Measurements from ENCODE around the gene LEKR1.

LEKR1 gene

DNA sequence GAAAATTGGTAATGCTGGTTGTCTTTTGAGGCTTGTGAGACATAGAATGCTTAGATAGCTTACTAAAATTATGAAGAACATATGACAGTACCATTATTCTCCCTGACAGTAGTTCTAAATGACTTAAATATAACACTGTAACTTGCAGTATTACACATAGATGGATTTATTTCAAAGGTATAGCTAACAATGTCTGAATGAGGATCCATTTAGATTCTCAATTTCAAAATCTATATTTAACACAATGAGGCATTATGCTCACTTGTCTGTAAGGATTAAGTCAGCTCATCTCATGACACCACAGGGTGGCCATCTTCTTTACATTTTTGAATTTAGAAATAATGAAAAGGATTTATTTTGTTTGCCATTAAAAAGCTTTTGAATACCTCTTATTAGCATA is 225.4 kb downstream of the LEKR1 start:
- Histone ChIP-seq H3K4me3 (ENCODE audit: low read depth, low read length) (no peak overlapping the region), H3K36me3 (no peaks in the 10 kb centered on the region), H3K27ac (no peak overlapping the region), H3K9me3 (ENCODE audit: severe bottlenecking) (no peaks in the 10 kb centered on the region), H3K27me3 (ENCODE audit: insufficient read depth, low read depth, severe bottlenecking) (no peaks in the 10 kb centered on the region)
- TF ChIP-seq, protein P1, sequence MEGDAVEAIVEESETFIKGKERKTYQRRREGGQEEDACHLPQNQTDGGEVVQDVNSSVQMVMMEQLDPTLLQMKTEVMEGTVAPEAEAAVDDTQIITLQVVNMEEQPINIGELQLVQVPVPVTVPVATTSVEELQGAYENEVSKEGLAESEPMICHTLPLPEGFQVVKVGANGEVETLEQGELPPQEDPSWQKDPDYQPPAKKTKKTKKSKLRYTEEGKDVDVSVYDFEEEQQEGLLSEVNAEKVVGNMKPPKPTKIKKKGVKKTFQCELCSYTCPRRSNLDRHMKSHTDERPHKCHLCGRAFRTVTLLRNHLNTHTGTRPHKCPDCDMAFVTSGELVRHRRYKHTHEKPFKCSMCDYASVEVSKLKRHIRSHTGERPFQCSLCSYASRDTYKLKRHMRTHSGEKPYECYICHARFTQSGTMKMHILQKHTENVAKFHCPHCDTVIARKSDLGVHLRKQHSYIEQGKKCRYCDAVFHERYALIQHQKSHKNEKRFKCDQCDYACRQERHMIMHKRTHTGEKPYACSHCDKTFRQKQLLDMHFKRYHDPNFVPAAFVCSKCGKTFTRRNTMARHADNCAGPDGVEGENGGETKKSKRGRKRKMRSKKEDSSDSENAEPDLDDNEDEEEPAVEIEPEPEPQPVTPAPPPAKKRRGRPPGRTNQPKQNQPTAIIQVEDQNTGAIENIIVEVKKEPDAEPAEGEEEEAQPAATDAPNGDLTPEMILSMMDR (IDR thresholded peaks at IDR 0.05; ENCODE audit: low read depth, low read length) = no peak
- no peak for DNase-seq

DNA sequence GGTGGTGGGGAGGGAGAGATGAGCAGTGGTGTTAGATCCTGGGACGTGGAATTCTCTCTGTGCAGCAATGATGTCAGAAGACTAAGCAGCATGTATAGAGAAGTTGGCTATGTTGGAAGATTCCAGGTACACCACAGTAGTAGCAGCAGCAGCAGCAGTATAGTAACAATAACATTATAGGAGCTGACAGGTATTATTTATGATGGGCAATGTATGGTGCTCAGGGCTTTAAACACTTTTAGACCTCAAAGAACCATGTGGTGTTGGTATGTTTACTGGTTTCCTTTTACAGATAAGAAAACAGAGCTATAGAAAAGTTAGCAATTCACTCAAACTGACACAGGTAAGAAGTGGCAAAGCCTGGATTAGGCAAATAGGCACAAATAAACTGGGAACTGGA is 229.9 kb downstream of the LEKR1 start:
- no peak overlapping the region for H3K27ac ChIP-seq
- no peaks in the 10 kb centered on the region for H3K27me3 ChIP-seq (ENCODE audit: insufficient read depth, low read depth, severe bottlenecking)
- H3K36me3 ChIP-seq = no peaks in the 10 kb centered on the region
- H3K9me3 ChIP-seq (ENCODE audit: severe bottlenecking) = no peaks in the 10 kb centered on the region
- H3K4me3 ChIP-seq (ENCODE audit: low read depth, low read length) = no peak overlapping the region
- DNase-seq = no peak
- TF ChIP-seq, protein P1 (IDR thresholded peaks at IDR 0.05; ENCODE audit: low read depth, low read length) = no peak

DNA sequence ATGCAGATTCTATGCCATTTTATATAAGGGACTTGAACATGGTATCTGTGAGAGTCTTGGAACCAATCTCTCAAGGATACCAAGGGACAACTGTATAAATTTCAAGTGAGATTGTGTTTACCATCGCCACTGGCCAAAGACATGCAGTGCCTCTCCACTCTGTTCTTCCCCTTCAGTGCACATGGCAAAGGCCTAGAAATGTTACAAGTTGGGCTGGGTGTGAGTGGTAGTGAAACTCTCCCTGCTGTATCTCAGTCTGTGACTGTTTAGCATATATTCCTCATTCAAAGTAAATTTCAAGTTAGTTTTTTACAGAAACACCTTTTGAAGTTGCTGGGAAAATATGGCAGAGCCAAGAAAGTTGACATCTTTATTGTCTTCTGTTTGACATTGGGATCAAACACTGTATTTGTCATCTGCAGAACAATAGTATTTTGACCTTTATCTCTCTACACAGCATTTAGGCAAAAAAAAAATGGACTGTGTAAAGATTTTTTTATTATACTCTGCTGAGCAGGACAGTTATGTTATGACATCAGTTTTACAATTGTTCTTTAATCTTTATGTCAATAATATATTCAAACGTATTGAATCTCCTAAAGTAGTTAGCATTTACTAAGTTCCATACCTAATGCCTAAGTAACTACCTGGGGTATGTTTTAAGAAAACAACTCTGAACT is 232.4 kb downstream of the LEKR1 start:
- DNase-seq = no peak
- Histone ChIP-seq H3K4me3 (ENCODE audit: low read depth, low read length) (no peak overlapping the region), H3K27ac (no peak overlapping the region), H3K36me3 (no peaks in the 10 kb centered on the region), H3K27me3 (ENCODE audit: insufficient read depth, low read depth, severe bottlenecking) (no peaks in the 10 kb centered on the region), H3K9me3 (ENCODE audit: severe bottlenecking) (no peaks in the 10 kb centered on the region)
- TF ChIP-seq, protein P1 (IDR thresholded peaks at IDR 0.05; ENCODE audit: low read depth, low read length) = no peak

DNA sequence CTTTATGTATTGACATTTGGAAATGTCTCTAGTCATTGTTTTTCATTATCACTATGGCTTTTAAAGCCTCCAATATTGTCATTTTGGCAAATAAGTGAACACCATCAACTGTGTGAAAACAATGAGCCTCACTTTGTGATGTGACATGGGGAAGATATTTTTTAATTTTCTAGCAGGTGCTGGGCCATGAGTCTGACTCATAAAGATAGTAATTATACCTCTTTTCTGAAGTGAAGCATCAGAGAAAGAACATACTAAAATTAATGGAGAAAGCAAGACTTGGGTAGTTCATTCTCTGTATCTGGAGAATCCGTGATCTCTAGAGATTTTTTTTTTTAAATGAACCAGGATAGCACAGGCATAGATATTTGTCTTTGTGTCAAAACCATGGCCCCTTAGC is 233.0 kb downstream of the LEKR1 start:
- Histone ChIP-seq H3K4me3 (ENCODE audit: low read depth, low read length) (no peak overlapping the region), H3K9me3 (ENCODE audit: severe bottlenecking) (no peaks in the 10 kb centered on the region), H3K27me3 (ENCODE audit: insufficient read depth, low read depth, severe bottlenecking) (no peaks in the 10 kb centered on the region), H3K36me3 (no peaks in the 10 kb centered on the region), H3K27ac (no peak overlapping the region)
- TF ChIP-seq, protein P1 (IDR thresholded peaks at IDR 0.05; ENCODE audit: low read depth, low read length) = no peak
- no peak for DNase-seq

DNA sequence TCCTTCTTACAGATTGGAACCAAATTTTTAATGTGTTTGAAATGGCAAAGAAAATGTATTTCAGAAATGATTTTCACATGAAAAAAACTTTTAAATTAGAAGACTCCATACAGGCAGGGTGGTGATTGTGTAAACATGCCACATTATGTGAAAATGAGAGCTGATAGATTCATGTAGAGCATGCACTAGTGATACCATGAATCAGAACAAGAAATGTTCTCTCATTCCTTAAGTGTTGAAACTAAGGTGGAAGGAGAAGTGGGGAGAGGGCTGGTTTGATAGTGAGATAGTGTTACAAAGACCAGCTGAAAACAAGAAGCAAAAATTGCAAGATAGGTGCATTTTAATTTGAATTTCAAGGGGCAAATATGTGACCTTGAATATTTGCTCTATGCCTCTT is 233.5 kb downstream of the LEKR1 start:
- Histone ChIP-seq H3K9me3 (ENCODE audit: severe bottlenecking) (no peaks in the 10 kb centered on the region), H3K36me3 (no peaks in the 10 kb centered on the region), H3K27me3 (ENCODE audit: insufficient read depth, low read depth, severe bottlenecking) (no peaks in the 10 kb centered on the region), H3K27ac (no peak overlapping the region), H3K4me3 (ENCODE audit: low read depth, low read length) (no peak overlapping the region)
- DNase-seq = no peak
- TF ChIP-seq, protein P1 (IDR thresholded peaks at IDR 0.05; ENCODE audit: low read depth, low read length) = no peak

DNA sequence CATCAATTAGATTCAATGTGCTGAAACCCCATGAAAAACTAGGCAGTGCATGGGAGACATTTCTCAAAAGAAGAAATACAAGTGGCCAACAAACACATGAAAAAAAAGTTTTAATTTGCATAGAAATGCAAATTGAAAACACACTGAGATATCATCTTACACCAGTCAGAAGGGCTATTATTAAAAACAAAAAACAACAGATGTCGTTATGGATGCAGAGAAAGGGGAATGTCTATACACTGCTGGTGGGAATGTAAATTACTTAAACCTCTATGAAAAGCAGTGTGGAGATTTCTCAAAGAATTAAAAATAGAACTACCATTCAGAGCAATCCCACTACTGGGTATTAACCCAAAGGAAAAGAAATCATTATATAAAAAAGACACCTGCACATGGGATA is 235.1 kb downstream of the LEKR1 start:
- H3K27ac ChIP-seq = no peak overlapping the region
- H3K9me3 ChIP-seq (ENCODE audit: severe bottlenecking) = no peaks in the 10 kb centered on the region
- TF ChIP-seq, protein P1 (IDR thresholded peaks at IDR 0.05; ENCODE audit: low read depth, low read length) = no peak
- no peak for DNase-seq
- H3K36me3 ChIP-seq = no peaks in the 10 kb centered on the region
- H3K27me3 ChIP-seq (ENCODE audit: insufficient read depth, low read depth, severe bottlenecking) = no peaks in the 10 kb centered on the region
- no peak overlapping the region for H3K4me3 ChIP-seq (ENCODE audit: low read depth, low read length)

Data from WERI-Rb-1 (cell line).